Measurements from ENCODE around the gene CLEC18B.
"Not testable (repeated sequence)": the region's sequence is repeated elsewhere in the genome, so short reads cannot be mapped to it uniquely, and the experiment has no call there.

CLEC18B gene

DNA sequence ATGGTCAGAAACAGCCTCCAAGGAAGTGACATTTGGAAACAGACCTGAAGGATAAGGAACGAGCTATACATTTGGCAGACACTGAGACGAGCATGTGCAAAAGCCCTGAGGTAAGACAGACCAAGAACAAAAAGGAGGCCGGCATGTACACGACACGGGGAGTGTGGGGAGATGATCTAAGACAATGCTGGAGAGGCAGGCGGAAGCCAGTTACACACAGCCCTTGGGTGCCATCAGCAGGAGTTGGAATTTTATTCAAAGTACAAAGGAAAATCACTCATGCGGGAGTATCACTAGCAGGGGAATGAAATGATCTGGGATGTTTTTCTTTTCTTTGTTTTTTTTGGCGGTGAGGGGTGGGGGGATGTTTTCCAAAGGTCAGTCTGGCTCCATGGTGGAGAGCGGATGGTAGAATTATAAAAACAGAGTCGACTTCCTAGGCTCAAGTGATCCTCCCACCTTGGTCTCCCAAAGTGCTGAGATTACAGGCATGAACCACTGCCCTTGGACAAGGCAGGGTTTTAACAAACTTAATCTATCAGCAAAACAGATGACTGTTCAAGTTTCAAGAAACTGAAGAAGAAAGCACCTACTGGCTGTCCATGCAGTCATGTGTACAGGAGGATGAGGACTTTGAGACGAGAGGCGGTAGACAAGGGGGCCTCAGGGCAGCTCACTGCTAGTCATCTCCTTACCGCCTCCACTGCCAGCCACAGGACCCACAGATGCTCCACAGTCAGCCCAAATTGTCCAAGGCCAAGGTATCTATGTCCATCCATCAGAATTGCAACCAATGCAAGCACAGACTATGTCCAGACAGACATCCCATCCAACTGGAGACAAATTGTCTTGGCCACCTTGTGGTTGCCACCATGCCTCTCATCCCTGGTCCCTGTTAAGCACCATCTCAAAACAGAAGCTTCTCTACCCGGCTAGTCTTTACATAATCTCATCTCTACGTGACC is 59.4 kb downstream of the CLEC18B start:
- in situ Hi-C loops (cut with HindIII; ENCODE audit: low sequenced_read_pairs) = not testable (repeated sequence)

All from DLD1 (cell line).